Activated CD4-positive, alpha-beta T cell treated with anti-CD3 and anti-CD28 coated beads, Interleukin-2, amount 10 ng/mL, durations not matched to agents 24 days and 14 days (primary cell): ENCODE results near the gene PEX26. TPM values are rescaled to one million over a fixed set of nuclear protein-coding genes. Genes with fewer than 3 reads are reported as not detected.
"Not testable (repeated sequence)": the region's sequence is repeated elsewhere in the genome, so short reads cannot be mapped to it uniquely, and the experiment has no call there.

Experiments used
- DNase-seq: peaks from one replicate; pipeline ENCODE4 v3.0.0; 2022
- H3K27ac Mint-ChIP-seq: one replicate; pipeline ENCODE4 v1.8.0; 2022; ENCODE audit warnings: mild to moderate bottlenecking, mixed read lengths
- H3K27me3 Mint-ChIP-seq: one replicate; pipeline ENCODE4 v1.8.0; 2022; ENCODE audit warnings: mixed read lengths
- H3K36me3 Mint-ChIP-seq: one replicate; pipeline ENCODE4 v1.8.0; 2022; ENCODE audit warnings: low read depth, mild to moderate bottlenecking, mixed read lengths
- H3K4me1 Mint-ChIP-seq: one replicate; pipeline ENCODE4 v1.8.0; 2021; ENCODE audit warnings: mixed read lengths
- H3K4me3 Mint-ChIP-seq: one replicate; pipeline ENCODE4 v1.8.0; 2022; ENCODE audit warnings: mild to moderate bottlenecking, moderate library complexity, mixed read lengths
- H3K9me3 Mint-ChIP-seq: one replicate; pipeline ENCODE4 v1.8.0; 2021; ENCODE audit warnings: mixed read lengths
- intact Hi-C: fragments of 100-400 bp; cut with micrococcal nuclease; formaldehyde crosslinking; loops from one replicate; pipeline ENCODE4 v1.15.1; 2023
- total RNA-seq: library from RNA; stranded (reverse); gene quantifications from 2 replicates; pipeline ENCODE4 v1.2.3, GENCODE V29; 2022

PEX26 gene
- total RNA-seq: 53.5 and 54.0 TPM in 2 replicates

DNA sequence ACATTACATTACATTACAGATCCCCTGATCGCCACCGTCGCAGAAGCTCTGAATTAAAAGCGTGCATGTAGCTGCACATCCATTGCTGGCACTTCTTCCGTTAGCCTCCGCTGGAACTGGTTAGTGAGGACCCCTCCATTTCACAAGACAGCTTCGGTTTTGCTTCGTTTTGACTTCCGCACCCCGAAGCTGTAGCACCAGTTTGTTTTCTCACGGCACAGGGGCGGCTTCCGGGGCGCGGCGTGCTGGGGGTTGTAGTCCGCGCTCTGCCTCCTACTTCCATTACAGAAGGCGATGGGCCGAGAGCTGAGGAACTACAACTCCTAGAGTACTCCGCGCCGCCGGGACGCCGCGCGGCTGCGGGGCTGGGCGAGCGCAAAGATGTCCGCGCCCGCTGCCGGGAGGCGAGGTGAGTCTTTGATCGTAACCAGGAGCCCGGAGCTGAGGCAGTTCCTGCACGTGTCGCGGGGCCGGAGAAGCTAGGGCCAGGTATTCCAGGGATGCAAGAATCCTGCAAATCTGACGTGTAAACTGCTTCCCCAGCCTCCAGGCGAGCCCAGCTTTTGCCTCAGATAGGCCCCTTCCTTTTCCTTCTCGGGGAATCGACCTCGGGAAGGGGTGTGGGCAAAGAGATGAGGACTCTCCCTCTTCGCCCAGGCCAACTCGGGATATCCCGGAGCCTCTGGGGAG is at the start of gene PEX26:
PEX26 (plus strand) TSS at position 352 of the 690 bp plus-strand sequence. CDS start 387 bp downstream, outside the sequence.
- peaks cover 37% of the 10 kb centered on the region for H3K36me3 Mint-ChIP-seq
- intact Hi-C loops: loop anchor here (1.0 to 5.0 kb wide), 4 partner anchors 71 to 1000 kb away; no protein-coding TSS in a partner anchor

GRCh38 chr22:18028817-18029527 is 48.8 kb upstream of the PEX26 start:
- no peaks in the 10 kb centered on the region for H3K36me3 Mint-ChIP-seq
- intact Hi-C loops: loop anchor here (10.0 kb wide), 2 partner anchors 54 to 114 kb away; no protein-coding TSS in a partner anchor
- peaks cover 44% of the 10 kb centered on the region for H3K27me3 Mint-ChIP-seq

More for the DNA sequence above, at the start of gene PEX26:
- Mint-ChIP-seq H3K4me1 (peaks cover 39% of the 10 kb centered on the region), H3K27ac (peak within 1 kb of the TSS; percentile 93), H3K9me3 (no peaks in the 10 kb centered on the region), H3K27me3 (no peaks in the 10 kb centered on the region), H3K4me3 (peak within 1 kb of the TSS; percentile 96)
- peak; percentile 99 for DNase-seq

GRCh38 chr22:18029686-18030267 is 48.0 kb upstream of the PEX26 start:
- Mint-ChIP-seq H3K27me3 (peaks cover 41% of the 10 kb centered on the region), H3K9me3 (no peaks in the 10 kb centered on the region), H3K27ac (no peak overlapping the region), H3K4me3 (no peak overlapping the region), H3K36me3 (no peaks in the 10 kb centered on the region), H3K4me1 (peaks cover 4% of the 10 kb centered on the region)
- DNase-seq: no peak
- intact Hi-C loops: loop anchor here (10.0 kb wide), 2 partner anchors 55 to 115 kb away; no protein-coding TSS in a partner anchor

More at GRCh38 chr22:18028817-18029527, 48.8 kb upstream of the PEX26 start:
- Mint-ChIP-seq H3K27ac (no peak overlapping the region), H3K4me3 (no peak overlapping the region), H3K9me3 (no peaks in the 10 kb centered on the region), H3K4me1 (peaks cover 7% of the 10 kb centered on the region)
- no peak for DNase-seq

GRCh38 chr22:18031695-18032454 is 45.9 kb upstream of the PEX26 start:
- no peak for DNase-seq
- H3K27me3 Mint-ChIP-seq: peaks cover 21% of the 10 kb centered on the region
- H3K4me3 Mint-ChIP-seq: no peak overlapping the region
- H3K9me3 Mint-ChIP-seq: no peaks in the 10 kb centered on the region
- intact Hi-C loops: no loop called here
- no peak overlapping the region for H3K27ac Mint-ChIP-seq
- no peaks in the 10 kb centered on the region for H3K36me3 Mint-ChIP-seq
- no peaks in the 10 kb centered on the region for H3K4me1 Mint-ChIP-seq

DNA sequence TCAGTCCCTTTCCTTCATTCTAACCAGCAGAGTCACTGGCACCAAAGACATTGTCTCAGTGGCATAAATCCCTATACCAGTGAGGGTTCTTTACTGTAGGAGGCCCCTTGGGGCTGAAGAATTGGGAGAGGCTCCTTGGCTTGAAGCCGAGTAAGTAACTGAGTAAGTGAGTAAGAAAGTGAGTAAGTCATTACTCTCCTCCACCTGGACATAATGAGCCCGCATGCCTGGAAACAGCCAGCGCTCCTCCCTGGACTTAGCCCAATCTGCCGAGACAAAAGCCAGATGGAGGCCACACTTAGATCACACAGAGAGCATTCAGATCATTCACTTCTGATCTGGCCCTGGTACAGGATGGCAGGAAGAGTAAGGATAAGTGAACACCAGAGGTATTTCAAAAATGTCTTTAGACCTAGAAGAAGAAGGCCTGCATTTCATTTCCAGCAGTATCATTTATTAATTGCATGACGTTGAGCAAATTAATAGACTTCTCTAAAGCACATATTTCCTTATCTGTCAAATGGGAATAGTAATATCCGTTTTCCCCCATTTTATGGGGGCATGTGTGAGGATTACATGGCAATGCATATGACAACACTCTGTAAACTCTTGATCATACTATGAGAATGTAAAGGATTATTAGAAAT is 45.2 kb upstream of the PEX26 start:
- H3K36me3 Mint-ChIP-seq: no peaks in the 10 kb centered on the region
- peaks cover 14% of the 10 kb centered on the region for H3K27me3 Mint-ChIP-seq
- intact Hi-C loops: no loop called here
- no peaks in the 10 kb centered on the region for H3K9me3 Mint-ChIP-seq
- DNase-seq: no peak
- H3K27ac Mint-ChIP-seq: no peak overlapping the region
- H3K4me1 Mint-ChIP-seq: no peaks in the 10 kb centered on the region
- H3K4me3 Mint-ChIP-seq: no peak overlapping the region

DNA sequence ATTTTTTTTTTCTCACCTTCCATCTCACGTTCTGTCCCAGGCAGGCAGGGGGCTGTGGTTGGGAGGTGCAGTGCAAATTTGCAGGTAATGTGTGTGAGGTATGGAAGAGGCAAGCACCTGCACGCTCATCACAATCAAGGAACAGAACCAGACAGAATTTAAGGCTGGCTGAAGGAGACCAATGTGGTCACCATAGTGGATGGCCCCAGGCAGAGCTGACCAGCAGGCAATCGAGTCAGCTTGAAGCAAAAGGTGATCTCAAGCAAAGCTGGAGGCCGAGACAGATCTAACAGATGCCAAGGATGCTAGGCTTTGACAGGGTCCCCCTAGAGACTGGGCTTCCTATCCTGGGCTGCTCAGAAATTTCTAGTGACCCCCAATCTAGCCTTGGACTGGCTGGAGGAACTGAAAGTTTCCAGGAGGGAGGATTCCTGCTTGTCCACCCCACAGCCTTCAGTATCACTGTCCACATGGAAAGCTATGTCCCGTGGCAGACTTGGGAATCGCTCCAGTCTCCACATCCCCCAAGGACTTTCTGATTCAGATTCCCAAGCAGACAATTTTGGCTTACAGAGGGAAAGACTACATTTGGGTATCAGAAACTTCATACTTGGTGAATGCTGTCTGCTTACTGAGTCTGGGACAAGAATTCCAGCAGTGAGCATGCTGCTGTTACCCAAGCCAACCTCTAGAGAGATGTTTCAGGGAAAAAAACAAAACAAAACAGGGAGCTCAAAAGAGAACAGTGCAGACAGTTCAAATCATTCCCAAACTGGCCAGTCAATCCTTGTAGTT is 44.4 kb upstream of the PEX26 start:
- Mint-ChIP-seq H3K36me3 (no peaks in the 10 kb centered on the region), H3K27me3 (peaks cover 10% of the 10 kb centered on the region), H3K4me1 (no peaks in the 10 kb centered on the region), H3K4me3 (no peak overlapping the region), H3K27ac (no peak overlapping the region), H3K9me3 (no peaks in the 10 kb centered on the region)
- intact Hi-C loops: no loop called here
- DNase-seq: no peak

DNA sequence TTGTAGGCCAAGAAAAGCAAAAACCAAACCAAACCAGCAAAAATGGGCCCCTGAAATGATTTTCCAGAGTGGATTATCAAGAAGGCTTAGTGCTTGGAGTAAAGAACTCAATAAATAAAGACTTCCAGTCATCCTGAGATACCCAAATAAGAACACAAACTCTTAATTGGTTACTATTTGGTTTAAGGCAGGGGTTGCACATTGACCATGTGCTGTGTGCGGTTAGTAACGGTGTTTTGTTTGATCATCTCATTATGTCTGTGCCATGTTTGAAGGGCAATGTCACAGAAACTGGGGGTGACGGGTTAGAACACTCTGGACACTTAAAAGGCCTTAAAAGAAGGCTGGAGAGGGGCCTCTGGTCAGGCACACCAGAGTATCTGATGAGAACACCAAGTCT is 43.7 kb upstream of the PEX26 start:
- Mint-ChIP-seq H3K4me3 (no peak overlapping the region), H3K36me3 (no peaks in the 10 kb centered on the region), H3K27ac (no peak overlapping the region), H3K9me3 (no peaks in the 10 kb centered on the region), H3K4me1 (no peaks in the 10 kb centered on the region), H3K27me3 (peaks cover 10% of the 10 kb centered on the region)
- DNase-seq: no peak
- intact Hi-C loops: no loop called here

DNA sequence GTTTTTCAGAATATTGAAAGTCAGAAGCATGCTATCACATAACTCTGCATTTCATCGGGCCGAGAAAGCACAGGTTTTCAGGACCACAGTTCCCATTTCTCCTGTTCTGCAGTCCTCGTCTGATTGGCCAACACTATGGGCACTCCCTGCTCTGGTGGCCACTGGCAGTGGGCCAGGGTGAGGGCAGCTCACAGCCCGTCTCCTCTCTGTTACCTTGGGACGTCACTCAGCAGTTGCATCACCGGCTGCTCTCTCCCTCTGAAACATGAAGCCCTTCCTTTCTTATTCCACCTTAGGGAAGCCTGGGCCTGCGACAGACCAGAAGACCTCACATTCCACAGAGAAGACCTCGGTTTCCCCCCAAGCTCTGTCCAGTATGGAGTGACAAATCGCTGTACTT is 42.0 kb upstream of the PEX26 start:
- Mint-ChIP-seq H3K9me3 (no peaks in the 10 kb centered on the region), H3K4me1 (no peaks in the 10 kb centered on the region), H3K4me3 (no peak overlapping the region), H3K27ac (no peak overlapping the region), H3K36me3 (no peaks in the 10 kb centered on the region), H3K27me3 (peaks cover 3% of the 10 kb centered on the region)
- intact Hi-C loops: no loop called here
- no peak for DNase-seq

- H3K27me3 Mint-ChIP-seq, H3K36me3 Mint-ChIP-seq, H3K9me3 Mint-ChIP-seq, H3K4me1 Mint-ChIP-seq, intact Hi-C loops, H3K4me3 Mint-ChIP-seq, H3K27ac Mint-ChIP-seq, DNase-seq: not testable (repeated sequence)
These were observed 36.9 kb upstream of the PEX26 start for GRCh38 chr22:18040898-18041297.

DNA sequence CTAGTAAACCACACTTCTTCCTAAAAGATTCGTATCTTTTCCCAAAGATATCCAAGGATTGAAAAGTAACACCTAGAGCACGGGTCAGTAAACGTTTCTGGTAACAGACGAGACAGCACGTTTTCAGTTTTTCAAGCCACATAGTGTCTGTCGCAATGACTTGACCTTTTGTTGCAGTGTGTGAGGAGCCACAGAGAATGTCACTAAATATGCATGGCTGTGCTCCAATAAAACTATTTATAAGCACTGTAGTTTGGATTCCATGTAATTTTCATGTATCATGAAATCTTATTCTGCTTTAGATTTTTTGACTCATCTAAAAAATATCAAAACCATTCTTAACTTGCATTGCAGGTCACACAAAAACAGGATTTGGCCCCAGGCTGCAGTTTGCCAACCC is 35.1 kb upstream of the PEX26 start:
- Mint-ChIP-seq H3K27ac (no peak overlapping the region), H3K27me3 (peaks cover 5% of the 10 kb centered on the region), H3K4me3 (no peak overlapping the region), H3K9me3 (no peaks in the 10 kb centered on the region), H3K36me3 (no peaks in the 10 kb centered on the region), H3K4me1 (no peaks in the 10 kb centered on the region)
- no peak for DNase-seq
- intact Hi-C loops: no loop called here

GRCh38 chr22:18044548-18045271 is 33.1 kb upstream of the PEX26 start:
- Mint-ChIP-seq H3K4me3 (no peak overlapping the region), H3K36me3 (no peaks in the 10 kb centered on the region), H3K27me3 (peaks cover 3% of the 10 kb centered on the region), H3K9me3 (no peaks in the 10 kb centered on the region), H3K27ac (no peak overlapping the region), H3K4me1 (no peaks in the 10 kb centered on the region)
- no peak for DNase-seq
- intact Hi-C loops: no loop called here

- H3K27ac Mint-ChIP-seq: no peak overlapping the region
- H3K27me3 Mint-ChIP-seq: peaks cover 3% of the 10 kb centered on the region
- H3K4me1 Mint-ChIP-seq: no peaks in the 10 kb centered on the region
- no peaks in the 10 kb centered on the region for H3K9me3 Mint-ChIP-seq
- H3K36me3 Mint-ChIP-seq: no peaks in the 10 kb centered on the region
- intact Hi-C loops: no loop called here
- DNase-seq: no peak
- no peak overlapping the region for H3K4me3 Mint-ChIP-seq
These were observed 32.0 kb upstream of the PEX26 start for GRCh38 chr22:18045794-18046193.
